Fibroblast of peridontal ligament (primary cell): ENCODE data around the gene GDF9.

Experiments
- DNase-seq: peaks from one replicate; pipeline ENCODE4 v3.0.0-alpha.2; 2010; ENCODE audit errors: extremely low read depth

GDF9 gene

DNA sequence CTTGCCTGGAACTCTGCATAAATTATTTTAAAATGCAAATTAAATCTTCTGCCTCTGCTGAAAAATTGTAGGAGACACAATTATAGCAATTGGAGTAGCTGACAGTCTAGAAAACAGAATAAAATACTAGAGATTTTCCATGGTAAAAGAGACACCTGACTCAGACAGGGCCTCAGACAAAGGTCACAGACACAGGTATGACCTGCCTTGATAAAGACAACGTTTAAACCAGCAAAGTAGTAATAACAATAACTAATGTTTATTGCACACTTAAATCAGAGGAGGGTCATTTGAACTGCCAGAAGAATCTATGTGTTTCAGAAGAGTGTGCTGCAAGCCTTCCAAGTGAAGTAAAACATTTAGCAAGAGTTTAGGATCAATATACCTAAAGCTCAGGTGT is 49.3 kb downstream of the GDF9 start:
- DNase-seq = no peak

DNA sequence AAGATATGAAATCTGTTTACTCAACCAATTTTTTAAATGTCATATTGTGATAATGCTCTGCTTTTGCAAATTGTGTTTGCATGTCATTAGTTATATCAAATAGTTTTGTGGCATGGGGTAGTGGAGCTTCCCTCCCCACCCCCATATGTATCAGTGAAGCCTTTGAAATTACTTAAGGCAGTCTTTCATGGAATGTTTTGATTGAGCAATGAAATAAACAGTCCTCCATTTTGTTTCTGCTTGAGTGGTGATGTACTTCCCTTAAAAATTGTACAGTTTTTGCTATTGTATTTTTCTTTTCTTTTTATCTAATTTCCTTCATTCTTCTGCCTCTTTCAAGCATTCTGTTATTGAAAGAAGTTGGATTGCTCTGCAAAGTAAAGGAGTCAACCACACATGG is 49.7 kb downstream of the GDF9 start:
- peak; percentile 67 for DNase-seq

DNA sequence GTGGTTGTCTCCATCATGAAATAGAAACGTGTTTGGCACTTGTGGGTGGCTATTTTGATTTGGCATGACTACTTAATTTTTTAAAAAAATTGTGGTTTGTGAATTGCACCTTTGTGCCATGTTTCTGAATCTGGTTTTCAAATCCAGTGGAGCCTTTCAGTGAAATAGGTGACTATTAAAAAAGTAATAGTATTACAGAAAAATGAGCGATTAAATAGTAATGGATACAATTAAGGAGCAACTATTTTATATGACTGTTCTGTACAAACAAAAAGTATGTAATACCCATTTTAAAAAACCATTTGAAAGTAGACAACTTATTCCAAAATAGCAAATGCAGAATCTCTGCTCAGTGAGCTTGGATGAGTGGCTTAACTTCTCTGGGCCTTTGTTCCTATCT is 50.2 kb downstream of the GDF9 start:
- no peak for DNase-seq

DNA sequence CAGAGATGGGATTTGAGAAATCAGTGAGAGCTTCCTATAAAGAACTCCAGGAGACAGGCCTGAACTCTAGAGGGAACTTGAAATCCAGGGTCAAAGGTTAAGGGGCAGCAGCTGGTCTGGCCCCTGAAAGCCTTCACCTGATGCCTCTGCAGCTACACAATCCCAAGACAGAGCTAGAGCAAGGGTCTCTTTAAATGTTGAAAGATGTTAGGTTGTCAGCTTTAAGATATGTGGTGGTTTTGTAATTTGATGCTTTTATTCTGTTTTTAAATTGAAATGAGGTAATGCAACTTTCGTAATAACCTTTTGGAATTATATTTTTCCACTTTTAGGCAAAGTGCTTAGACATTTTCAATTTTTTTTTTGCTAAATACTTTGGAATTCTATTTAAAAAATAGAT is 50.8 kb downstream of the GDF9 start:
- peak; percentile 80 for DNase-seq

DNA sequence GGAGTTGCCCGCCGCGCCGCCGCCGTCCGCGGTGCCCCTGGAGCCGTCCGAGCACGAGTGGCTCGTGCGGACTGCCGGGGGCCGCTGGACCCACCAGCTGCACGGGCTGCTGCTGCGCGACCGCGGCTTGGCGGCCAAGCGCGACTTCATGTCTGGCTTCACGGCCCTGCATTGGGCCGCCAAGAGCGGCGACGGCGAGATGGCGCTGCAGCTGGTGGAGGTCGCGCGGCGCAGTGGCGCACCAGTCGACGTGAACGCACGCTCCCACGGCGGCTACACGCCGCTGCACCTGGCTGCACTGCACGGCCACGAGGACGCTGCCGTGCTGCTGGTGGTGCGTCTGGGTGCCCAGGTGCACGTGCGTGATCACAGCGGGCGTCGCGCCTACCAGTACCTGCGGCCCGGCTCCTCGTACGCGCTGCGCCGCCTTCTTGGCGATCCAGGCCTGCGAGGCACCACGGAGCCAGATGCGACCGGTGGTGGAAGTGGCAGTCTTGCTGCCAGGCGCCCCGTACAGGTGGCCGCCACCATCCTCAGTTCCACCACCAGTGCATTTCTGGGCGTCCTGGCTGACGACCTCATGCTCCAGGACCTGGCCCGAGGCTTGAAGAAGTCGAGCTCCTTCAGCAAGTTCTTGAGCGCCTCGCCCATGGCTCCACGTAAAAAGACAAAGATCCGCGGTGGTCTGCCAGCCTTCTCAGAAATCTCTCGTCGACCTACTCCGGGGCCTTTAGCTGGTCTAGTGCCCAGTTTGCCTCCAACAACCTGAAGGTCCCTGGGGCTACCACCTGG is 51.6 kb downstream of the GDF9 start:
- DNase-seq = no peak

GRCh38 chr5:132813599-132814502 is 52.4 kb downstream of the GDF9 start:
- no peak for DNase-seq

DNA sequence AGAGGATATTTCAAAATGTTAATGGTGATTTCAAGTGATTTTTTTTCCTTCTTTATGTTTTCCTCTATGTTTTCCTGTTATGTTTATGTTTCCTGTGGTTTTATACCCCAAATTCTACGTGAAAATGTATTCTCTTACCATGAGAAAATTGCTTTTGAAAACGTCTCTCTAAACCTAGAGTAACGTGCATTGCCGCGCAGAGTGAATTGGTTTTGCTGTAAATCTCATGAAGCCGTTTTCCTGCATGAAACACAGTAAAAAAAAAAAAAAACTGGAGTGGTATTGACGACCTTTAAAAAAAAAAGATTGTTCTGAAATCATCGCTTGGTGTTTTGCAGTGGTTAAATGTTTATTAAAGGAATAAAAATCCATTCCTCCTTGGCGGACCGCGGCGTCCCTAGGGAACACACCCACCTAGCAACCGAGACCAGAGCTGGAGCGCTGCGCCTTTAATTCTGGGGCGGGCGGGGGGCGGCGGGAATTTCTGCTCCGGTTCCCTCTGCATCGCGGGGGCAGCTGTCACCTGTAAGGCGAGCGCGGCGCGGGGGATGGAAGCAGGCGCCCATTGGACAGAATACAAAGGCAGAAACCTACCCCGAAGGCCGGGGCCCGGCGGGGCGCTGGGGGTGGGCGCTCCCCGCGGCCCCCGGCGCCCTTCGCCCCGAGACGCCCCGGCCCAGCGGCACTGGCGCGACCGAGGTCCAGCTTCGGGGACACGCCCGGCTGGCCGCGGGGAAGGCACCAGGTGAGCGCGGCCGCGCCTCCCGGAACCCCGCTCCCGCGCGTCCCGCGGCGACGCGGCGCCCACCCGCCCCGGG is 53.3 kb downstream of the GDF9 start, which contains the start of gene SOWAHA:
SOWAHA (plus strand) TSS at position 522 of the 818 bp plus-strand sequence. CDS start 320 bp downstream, outside the sequence.
- DNase-seq = peak; percentile 27

GRCh38 chr5:132812123-132812765 is 54.0 kb downstream of the GDF9 start:
- DNase-seq = no peak
